SK-N-MC (cell line): Measurements from ENCODE around the gene RTP3.

Experiments used
- EZH2 ChIP-seq: fragments of 200-600 bp; sonication (generic); IDR thresholded peaks from one replicate; pipeline ENCODE4 v1.6.1; 2017; ENCODE audit warnings: antibody characterized with exemption
- FOXP2 ChIP-seq: optimal IDR thresholded peaks from 2 replicates; pipeline ENCODE3; 2011; ENCODE audit warnings: mild to moderate bottlenecking, moderate library complexity; ENCODE audit not compliant: insufficient read depth; ENCODE audit errors: extremely low read length, control extremely low read depth
- POLR2AphosphoS5 ChIP-seq: IDR thresholded peaks from 2 replicates; pipeline ENCODE4 v1.6.1; 2012; ENCODE audit warnings: mild to moderate bottlenecking, low read depth, low read length, borderline replicate concordance

- no peak for TF ChIP-seq POLR2AphosphoS5
- no peak for TF ChIP-seq EZH2
- no peak for TF ChIP-seq FOXP2
Observed at GRCh38 chr3:46524008-46524407, 26.2 kb downstream of the RTP3 start.
